NCI-H1930 (cell line): Measurements from ENCODE around the gene CELF1.

Source experiments
- DNase-seq, 2 experiments: peaks; one replicate each; lab custom pipeline; 2025; lab: John Stamatoyannopoulos, UW

CELF1 gene

GRCh38 chr11:47485107-47485506 lies 67.8 kb downstream of the CELF1 start:
- no peak for DNase-seq

DNA sequence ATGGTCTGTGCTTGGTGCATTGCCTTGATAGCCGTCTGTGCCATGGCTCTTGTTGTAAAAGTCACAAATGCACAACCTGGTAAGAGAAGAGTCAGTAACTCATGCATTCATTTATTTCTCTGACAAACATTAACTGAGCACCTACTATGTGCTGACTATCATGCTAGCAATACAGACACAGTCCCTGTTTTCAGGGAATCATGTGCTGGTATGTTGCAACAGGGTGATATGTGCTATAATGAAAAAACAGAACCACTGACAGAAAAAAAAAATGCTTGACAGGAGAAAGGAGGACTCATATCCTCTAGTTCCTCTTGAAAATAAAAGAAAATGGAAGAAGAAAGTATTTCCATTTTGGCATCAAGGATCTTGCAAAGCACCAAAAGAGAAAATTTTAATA lies 69.5 kb downstream of the CELF1 start:
- DNase-seq = no peak

DNA sequence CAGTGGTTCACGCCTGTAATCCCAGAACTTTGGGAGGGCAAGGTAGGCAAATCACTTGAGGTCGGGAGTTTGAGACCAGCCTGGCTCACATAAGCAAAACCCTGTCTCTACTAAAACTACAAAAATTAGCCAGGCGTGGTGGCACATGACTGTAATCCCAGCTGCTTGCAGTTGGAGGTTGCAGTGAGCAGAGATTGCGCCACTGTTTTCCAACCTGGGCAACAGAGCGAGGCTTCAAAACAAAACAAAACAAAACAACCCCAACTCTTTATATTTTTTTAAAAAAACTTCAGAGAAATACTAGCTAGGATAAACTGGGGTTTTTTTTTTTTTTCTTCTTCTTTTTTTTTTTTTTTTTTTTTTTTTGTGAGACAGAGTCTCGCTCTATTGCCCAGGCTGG lies 72.2 kb downstream of the CELF1 start:
- DNase-seq = no peak

DNA sequence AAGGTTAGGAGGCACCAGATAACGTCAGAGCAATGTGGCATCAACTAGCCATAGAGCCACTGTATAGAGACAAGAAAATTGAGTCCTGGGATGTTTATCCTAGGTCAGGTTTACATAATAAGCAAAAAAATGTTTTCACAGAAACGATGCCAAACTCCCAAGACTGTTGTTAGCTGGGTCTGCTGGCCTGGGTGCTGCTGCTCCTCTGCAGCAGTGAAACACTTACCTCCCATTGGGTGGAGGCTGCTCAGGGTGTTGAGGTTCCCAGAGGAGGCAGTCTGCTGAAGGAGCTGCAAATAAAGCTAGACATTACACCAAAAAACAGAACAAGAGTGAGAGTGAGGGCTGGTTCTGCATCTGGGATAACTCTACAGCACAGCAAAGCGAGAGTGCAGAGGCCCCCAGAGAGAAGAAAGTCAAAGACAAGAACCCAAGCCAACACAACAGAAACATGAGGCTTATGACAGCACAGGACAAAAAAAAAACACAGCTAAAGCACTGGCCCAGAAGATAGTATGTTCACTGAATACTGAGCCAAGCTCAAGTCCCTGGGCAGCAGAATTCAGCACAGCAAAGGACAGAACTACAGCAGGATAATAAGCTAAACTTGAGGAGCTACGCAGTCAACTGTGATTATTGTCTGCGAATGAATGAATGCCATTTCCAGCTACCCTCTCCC lies 74.1 kb downstream of the CELF1 start:
- DNase-seq = no peak

DNA sequence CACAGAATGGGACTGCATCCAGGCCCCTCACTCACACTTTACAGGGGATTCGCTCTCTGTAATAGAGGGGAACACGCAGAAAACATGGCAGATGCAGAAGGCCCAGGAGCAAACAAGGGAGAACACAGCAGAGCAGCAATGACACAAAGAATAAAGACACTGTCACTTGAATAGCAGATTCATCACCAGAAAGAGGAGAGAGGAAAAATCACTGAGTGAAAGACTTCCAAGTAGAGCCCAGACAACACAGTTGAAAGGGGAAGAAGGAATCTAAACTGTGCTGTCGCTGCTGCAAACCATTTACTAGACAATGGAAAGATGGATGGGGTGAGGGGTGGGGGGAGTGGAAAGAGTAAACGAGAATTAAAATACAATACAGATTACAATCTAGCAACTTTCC lies 75.2 kb downstream of the CELF1 start:
- no peak for DNase-seq

GRCh38 chr11:47477323-47477722 lies 75.6 kb downstream of the CELF1 start:
- no peak for DNase-seq

DNA sequence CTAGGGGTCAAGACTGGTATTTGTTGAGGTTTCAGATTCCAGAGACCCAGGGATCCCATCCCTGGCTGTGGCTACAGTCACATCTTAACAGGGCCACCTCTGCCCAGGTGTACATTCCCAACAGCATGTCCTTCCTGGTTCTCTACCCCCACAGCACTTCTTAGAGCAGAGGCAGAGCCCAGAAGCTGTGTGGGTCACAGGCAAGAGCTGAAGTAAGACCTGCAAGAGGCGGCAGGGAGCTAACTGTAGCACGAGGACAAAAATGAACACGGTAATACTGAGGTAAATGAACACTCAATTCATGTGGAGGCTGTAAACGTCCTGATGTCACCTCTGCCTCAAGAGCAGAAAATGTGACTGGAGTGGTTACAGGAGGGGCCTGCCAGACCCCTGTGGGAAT lies 82.3 kb downstream of the CELF1 start:
- no peak for DNase-seq

- no peak for DNase-seq
Measured at GRCh38 chr11:47469361-47470179, 83.4 kb downstream of the CELF1 start.

GRCh38 chr11:47468598-47469214 lies 84.2 kb downstream of the CELF1 start:
- DNase-seq = no peak

DNA sequence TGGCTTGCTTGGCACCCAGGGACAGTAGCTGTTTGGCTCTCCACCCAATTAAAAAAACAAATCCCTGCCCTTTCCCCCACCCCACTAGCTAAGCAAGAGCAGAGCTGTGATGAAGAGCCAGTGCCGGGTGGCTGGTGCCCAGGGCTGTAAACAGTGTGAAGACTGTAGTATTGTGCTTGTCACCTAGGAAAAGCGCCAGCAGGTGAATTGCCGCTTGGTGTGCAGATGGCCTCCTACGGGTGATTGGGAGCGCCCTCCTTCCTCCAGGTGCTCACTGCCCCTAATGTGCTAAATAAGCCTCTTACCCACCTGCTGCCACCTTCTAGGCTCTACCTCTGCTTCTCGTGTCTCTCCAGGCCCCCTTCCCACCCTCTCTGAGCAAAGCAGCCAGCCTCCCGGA lies 85.6 kb downstream of the CELF1 start:
- peak; percentile 48 to 54 for DNase-seq

DNA sequence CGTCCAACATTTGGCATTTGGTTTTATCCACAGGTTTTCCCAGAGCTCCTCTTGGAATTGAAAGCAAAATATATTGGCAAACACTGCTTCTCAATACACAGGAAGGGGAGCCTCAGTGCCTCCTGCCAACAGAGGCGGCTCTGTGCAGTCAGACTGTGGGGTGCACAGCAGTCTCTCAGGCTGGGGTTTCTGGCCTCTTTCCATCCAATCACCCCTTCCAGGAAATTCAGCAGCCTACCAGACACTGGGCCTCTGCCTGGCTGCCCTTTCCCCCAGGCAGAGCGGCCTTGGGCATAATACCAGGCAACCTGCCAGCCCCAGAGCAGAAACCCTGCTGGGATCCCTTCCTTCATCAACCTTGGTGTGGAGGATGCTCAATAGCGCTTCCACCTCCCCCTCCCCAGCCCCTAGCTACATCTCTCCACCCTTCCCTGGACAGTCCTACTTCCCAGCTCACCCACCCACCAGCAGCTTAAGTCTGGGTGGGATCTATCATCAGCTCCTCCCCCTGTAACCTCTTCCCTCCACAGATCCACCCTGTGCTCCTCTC lies 86.2 kb downstream of the CELF1 start:
- peak; percentile 54 to 55 for DNase-seq

DNA sequence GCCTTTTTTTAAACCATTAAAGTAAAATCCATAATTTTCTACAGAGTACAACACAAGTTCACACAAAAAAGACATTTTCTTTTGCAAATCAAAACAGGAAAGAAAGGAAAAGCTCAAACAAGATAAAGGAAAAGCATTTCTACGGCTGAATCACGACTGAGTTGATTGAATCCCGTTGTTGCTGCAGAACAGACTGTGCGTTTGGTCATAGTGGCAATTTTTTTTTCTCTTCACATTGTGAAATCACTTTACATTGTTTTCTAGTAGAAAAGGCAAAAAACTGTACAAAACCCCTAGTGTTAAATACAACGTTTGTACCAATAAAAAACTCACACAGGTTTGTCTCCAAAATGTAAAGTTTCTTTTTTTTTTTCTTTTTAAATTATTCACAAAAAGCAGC lies 86.7 kb downstream of the CELF1 start:
- DNase-seq = no peak

DNA sequence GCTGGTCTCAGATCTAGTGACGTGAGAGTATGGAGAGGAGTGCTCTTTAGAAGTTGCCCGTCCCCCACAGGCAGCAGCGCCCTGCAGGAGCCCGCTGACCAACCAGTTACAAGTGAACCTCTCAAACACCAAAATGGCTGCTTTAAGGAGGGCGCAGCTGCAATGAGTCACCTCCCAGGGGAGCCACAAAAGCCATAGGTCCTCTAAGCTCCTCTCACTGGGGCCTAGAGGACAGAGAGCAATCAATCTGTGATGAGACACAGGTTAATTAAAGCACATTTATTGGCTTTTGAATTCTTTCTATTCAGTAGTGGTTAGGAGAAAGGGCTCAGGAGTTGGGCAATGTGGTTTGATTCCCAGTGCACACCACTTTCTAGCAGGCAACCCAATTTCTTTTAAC lies 88.4 kb downstream of the CELF1 start:
- peak; percentile 91 to 94 for DNase-seq

GRCh38 chr11:47461876-47462275 lies 91.1 kb downstream of the CELF1 start:
- DNase-seq = no peak

DNA sequence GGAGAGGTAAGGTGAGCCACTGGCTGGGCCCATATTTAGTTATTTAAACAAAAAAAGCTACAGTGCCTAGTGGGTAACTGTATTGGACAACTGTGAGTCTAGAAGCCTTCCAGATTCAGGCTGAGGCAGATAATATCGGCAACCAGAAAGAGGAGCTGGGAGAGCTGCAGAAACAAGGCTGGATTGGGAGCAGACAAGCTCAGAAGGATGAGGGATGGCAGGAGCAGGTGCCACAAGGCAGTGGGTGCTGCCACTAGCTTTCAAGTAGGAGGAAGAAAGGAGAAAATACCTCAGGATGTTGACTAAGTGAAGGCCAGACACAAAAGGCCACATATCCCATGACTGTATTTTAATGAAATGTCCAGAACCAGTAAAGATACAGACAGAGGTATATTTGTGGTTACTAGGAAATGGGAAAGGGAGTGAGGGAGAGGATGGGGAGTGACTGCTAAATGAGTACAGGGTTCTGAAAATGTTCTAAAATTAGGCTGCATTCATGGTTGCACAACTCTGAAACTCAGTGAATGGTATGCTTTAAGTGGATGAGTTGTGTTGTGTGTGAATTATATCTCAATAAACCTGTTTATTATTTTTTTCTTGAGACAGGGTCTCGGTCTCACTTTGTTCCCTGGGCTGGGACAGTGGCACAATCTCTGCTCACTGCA lies 92.2 kb downstream of the CELF1 start:
- DNase-seq = no peak

DNA sequence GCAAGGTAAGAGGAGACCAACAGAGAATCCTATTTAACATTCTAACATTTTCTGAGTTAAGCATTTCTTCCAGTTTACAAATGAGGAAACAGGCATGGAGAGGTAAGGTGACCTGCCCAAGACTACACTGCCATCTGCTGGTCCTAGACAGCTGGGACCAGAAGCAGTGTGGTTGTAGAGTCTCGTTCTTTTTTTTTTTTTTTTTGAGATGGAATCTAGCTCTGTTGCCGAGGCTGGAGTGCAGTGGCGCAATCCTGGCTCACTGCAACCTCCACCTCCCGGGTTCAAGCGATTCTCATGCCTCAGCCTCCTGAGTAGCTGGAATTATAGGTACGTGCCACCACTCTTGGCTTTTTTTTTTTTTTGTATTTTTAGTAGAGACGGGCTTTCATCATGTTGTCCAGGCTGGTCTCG lies 98.7 kb downstream of the CELF1 start:
- DNase-seq = peak; percentile 54 to 63

DNA sequence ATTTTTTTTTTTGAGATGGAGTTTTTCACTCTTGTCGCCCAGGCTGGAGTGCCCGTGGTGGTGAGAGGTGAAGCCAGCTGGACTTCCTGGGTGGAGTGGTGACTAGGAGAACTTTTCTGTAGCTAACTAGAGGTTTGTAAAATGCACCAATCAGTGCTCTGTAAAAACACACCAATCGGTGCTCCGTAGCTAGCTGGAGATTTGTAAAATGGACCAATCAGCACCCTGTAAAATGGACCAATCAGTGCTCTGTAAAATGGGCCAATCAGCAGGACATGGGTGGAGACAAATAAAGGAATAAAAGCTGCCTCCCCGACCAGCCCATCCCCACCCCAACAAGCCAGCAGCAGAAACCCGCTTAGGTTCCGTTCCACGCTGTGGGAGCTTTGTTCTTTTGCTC lies 99.6 kb downstream of the CELF1 start:
- DNase-seq = no peak

DNA sequence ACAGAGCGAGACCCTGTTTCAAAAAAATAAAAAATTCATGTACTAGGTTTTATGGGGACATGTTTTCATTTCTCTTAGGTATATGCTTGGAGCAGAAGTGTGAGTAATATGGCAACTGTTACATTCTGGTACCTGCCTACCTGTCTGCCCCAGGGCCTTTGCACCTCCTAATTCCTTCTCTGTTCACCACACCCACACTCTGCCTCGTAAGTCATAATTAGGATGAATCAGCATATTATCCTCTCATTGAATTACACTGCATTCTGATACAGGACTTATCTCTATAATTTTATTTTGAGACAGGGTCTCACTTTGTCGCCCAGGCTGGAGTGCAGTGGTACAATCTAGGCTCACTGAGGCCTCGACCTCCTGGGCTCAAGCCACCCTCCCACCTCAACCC lies 100.9 kb downstream of the CELF1 start:
- no peak for DNase-seq

DNA sequence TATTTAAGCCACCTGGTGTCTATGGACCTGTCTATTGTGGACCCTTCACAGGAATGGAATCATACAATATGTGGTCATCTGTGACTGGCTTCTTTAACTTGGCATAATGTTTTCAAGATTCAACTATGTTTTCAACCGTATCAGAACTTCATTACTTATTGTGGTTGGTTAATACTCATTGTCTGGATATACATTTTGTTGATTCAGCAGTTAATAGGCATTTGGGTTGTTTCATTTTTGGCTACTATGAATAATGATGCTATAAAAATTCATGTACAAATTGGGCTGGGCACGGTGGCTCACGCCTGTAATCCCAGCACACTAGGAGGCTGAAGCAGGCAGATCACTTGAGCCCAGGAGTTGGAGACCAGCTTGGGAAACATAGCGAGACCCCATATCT lies 101.5 kb downstream of the CELF1 start:
- no peak for DNase-seq

DNA sequence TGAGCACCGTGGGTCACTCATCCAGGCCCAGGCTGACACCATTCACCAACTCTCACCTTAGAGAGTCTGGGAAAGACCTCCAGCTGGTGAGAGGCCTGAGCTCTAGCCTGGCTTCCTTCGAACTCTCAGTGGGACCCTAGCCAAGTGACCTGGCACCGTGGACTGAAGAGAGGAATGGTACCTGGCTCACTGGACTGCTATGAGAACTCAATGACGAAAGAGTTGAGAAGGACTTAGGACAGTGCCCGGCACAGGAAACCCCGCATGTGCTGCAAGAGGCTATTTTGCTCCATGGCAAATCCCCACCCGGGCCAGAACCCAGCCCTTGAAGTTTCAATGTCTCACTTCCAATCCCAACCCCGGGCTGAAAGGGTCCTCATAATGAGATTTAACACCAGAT lies 103.4 kb downstream of the CELF1 start:
- no peak for DNase-seq

DNA sequence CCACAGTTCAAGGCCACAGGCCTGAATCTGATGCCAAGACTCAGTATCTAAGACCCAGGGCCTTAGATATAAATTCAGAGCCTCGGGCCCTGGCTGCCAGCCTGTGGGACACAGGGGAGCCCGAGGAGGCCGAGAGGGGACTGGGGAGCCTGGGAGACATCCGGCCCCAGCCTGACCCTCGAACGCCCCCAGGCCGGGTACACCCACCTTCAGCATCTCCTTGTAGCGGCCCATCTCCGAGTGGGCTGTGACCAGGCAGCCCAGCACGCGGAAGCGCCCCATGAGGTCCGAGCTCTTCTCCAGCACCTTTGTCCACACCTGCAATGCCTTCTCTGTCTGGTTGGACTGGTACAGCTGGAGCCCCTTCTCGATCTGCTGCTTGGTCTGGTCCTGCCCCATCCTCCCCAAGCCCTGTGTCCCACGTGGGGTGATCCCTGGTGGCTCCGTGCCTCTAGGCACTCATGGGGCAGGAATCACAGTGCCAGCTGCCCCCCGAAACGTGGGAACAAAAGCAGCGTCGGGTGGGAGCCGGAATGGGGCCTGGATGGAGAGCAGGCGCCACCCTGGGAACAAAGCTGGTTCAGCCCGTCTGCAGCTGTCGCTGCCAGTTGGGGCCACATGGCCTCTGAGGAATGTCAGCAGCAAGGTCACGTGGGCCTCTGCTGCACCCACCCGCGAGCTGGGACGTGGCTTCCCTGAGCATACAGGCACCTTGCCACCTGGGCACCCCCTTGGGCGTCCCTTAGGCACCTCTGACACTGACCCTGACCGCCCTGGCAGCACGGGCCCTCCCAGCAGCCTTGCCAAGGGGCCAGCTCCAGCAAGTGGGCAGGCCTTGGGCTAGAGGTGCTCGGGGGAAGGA lies 104.1 kb downstream of the CELF1 start, which contains the start of gene RAPSN:
RAPSN (minus strand) TSS at position 571 of the 862 bp plus-strand sequence; CDS start at position 399, 172 bp downstream.
- no peak for DNase-seq
